GM12801 (cell line): ENCODE measurements around the gene TSPAN15.

Experiments
- TF ChIP-seq, protein P1 (sequence below): IDR thresholded peaks from one replicate; pipeline ENCODE4 v1.5.1; 2011; ENCODE audit warnings: control low read depth; ENCODE audit not compliant: insufficient read length; ENCODE audit errors: extremely low read depth

The TSPAN15 gene

DNA sequence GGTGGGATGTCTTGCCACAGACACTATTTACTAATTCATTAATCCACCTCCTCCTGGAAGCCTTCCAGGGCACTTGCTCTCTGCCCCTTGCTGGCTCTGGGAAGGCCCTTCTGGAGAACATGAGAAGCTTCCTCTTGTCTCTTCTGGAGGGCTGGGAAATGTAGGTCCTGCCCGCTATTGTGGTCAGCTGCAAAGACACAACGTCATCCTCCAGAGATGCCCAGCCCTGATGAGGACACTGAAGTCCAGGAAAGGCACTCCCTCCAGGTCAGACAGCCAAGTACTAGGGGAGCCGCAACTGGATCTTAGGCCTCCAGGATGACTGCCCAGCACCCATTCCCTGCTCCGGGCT is 24.9 kb upstream of the TSPAN15 start:
- TF ChIP-seq, protein P1, sequence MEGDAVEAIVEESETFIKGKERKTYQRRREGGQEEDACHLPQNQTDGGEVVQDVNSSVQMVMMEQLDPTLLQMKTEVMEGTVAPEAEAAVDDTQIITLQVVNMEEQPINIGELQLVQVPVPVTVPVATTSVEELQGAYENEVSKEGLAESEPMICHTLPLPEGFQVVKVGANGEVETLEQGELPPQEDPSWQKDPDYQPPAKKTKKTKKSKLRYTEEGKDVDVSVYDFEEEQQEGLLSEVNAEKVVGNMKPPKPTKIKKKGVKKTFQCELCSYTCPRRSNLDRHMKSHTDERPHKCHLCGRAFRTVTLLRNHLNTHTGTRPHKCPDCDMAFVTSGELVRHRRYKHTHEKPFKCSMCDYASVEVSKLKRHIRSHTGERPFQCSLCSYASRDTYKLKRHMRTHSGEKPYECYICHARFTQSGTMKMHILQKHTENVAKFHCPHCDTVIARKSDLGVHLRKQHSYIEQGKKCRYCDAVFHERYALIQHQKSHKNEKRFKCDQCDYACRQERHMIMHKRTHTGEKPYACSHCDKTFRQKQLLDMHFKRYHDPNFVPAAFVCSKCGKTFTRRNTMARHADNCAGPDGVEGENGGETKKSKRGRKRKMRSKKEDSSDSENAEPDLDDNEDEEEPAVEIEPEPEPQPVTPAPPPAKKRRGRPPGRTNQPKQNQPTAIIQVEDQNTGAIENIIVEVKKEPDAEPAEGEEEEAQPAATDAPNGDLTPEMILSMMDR: no peak

DNA sequence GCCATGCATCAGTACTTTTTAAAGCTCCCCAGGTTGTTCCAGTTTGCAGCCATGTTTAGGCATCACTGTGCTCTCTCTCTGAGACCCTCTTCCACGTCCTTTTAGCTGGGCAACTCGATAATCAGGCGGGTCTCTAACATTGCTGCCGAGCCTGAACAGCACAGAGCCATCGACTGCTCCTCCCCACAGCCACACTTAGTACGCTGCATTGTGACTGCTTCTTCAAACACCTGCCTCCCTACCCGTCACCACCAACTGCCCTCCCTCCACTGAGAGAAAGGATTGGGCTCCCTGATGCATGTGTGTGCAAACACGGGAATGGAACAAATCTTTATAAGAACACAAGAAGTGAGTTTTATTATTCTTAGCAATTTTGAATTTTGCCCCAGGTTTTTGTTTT is 23.1 kb upstream of the TSPAN15 start:
- TF ChIP-seq, protein P1: no peak

DNA sequence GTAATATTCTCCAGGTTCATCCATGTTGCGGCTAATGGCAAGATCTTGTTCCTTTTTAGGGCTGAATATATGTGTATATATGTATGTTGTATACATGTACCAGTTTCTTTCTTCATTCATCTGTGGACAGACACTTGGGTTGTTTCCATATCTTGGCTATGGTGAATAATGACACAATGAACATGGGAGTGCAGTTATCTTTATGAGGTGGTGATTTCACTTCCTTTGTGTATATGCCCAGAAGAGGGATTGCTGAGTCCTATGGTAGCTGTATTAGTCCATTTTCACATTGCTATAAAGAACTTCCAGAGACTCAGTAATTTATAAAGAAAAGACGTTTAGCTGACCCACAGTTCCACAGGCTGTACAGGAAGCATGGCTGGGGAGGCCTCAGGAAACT is 17.1 kb upstream of the TSPAN15 start:
- TF ChIP-seq, protein P1: no peak

DNA sequence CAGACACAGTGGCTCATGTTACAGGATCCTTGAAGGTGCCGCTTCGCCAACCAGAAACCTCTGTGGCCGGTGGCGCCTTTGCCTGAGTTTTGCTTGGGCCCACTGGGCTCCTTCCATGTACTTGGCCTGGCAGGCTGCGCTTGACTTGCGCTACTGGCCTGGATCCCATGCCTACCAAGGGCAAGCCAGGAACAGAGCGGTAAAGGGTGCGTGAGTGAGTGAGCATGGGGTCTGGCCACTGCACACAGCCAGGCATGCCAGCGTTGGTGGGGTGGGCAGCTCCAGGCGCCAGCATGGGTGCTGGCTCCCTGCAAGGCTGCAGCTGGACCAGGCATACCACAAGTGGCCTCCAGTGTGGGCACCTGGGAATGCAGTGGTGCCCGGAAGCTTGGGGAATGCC is 16.3 kb upstream of the TSPAN15 start:
- TF ChIP-seq, protein P1: no peak

DNA sequence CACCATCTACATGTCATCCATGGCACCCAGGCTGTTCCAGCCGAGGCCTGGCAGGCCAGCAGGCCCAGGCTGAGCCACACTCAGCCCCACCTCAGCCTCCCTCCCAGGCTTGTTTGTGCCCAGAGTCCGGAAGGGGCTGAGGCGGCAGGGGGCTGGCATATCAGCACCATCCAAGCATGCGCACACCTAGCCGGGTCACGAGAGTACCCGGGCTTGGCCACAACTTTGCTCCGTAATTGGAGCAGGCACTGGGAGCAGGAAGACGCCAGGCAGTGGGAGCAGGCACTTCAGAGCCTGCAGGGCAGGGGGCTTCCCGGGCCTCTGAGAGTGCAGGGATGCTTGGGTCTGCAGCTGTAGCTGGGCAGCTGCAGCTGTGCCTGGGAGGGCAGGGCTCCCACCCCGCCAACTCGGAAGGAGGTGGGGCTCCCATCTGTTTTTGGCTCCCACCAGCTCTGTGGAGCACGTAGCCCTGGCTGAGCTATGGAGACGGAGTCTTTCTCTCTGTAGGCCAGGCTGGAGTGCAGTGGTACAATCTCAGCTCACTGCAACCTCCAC is 15.2 kb upstream of the TSPAN15 start:
- TF ChIP-seq, protein P1: no peak

DNA sequence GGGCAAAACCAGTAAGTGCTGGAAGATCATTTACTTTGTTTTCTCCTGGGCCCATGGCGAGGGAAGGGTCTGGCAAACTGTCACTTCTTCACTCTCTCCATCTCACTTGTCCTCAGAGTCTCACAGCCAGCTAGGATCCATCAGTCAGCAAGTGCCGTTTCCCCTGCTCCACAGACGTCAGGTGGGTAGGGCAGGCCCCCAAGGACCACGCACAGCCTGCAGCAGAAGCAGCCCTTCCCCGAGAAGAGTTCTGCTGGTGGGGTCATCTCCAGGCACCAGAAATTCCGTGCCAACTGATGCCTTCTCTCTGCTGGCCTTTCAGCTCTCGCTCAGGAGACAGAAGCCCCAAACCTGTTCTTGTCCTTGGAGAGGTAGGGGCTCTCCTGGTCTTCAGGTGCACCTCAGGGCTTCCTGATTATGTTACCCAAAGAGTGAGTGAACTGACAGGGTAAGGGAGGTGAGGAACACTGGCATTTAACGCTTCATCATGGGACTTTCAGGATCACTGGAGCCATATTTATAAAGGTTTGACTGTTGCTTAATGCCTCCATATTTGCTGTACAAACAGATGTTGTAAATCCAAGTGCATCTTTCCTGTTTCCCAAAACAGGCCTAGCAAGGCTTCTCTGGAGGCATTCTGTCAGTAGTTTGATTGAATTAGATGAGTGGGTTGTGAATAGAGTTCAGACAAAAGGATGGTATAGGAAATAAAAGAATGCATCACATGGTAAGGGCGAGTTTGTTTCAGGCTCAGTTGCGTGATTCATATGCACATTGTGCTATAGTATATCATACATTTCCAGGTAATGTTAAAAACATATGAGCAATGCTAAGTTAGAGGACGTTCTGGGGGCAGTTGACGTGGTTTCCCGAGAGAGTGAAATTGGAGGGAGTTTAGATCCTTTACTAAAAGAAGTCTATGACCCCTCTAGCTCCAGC is 13.7 kb upstream of the TSPAN15 start:
- TF ChIP-seq, protein P1: no peak

DNA sequence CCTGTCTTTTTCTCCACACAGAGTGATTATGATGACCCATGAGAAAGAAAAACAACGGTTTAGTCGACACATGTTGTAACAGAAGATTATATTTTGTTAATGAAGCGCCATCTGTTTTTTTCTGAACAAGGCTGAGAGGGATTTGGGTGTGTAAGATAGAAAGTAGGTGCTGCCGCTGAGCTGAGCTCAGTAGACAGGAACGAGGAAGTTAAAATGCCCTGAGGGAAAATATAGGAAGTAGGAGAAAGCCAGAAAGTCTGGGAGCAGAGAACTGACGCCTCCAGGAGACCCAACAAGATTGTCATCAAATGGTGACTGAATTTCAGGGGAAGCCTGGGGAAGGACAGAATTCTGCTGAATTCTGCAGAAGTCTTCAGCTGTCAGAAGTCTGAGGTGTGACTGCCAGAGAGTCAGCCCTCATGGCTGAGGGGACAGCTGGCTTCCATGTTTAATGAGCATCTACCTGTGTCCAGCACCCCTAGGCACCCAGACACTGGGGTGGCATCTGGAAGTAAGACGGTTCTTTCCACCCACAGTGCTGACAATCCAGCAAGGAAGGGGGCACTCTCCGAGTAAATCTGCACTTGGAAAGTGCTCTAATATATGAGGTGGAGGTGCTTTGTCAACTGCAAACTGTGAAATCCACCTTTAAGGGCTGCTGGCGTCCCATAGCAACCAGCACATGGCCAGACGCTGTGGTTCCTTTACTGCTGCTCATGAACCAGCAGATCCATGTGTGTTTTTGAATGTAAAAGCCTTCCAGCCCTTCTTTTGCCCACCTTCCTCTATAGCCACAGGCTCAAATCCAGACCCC is 12.5 kb upstream of the TSPAN15 start:
- TF ChIP-seq, protein P1: no peak
